ENCODE data around the gene GSTK1. TPM values are rescaled to one million over a fixed set of nuclear protein-coding genes. Genes with fewer than 3 reads are reported as not detected.

Gene GSTK1
- total and polyA plus RNA-seq, 9 donors, result 55.0 to 138 (median 81.5) TPM

DNA sequence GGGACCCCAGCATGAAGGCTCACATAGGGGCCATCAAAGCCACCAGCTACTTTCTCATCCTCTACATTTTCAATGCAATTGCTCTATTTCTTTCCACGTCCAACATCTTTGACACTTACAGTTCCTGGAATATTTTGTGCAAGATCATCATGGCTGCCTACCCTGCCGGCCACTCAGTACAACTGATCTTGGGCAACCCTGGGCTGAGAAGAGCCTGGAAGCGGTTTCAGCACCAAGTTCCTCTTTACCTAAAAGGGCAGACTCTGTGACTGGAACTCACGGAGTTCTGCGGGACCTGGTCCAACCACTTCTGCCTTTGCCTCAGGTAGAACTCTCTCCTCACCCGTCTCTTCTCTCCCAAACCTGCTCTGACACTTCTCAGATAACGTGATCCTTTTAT lies 40.5 kb upstream of the GSTK1 start:
- no peak for DNase-seq
- 82 to 93% (median 86%) methylated on average over 7 of the region's 7 CpGs for WGBS, 3 donors
- TF ChIP-seq EP300 (IDR thresholded peaks at IDR 0.05) (no peak), POLR2A (IDR thresholded peaks at IDR 0.05) (no peak), CTCF (IDR thresholded peaks at IDR 0.05) (no peak)
- Histone ChIP-seq H3K4me1 (ENCODE audit: insufficient read depth) (no peaks in the 10 kb centered on the region), H3K4me3 (no peak overlapping the region), H3K36me3 (no peaks in the 10 kb centered on the region), H3K9me3 (no peaks in the 10 kb centered on the region), H3K27ac (no peak overlapping the region), H3K27me3 (no peaks in the 10 kb centered on the region)
- intact Hi-C loops (cut with DNase I), result no loop called here

- Histone ChIP-seq H3K27me3 (no peaks in the 10 kb centered on the region), H3K27ac (no peak overlapping the region), H3K36me3 (no peaks in the 10 kb centered on the region), H3K9me3 (no peaks in the 10 kb centered on the region), H3K4me1 (ENCODE audit: insufficient read depth) (no peaks in the 10 kb centered on the region), H3K4me3 (no peak overlapping the region)
- TF ChIP-seq EP300 (IDR thresholded peaks at IDR 0.05), result no peak
- no peak for TF ChIP-seq POLR2A (IDR thresholded peaks at IDR 0.05)
- TF ChIP-seq CTCF (IDR thresholded peaks at IDR 0.05), result no peak
- 73 to 77% (median 75%) methylated on average over 4 of the region's 4 CpGs for WGBS, 3 donors
- no peak for DNase-seq
- intact Hi-C loops (cut with DNase I), result no loop called here
Measured at GRCh38 chr7:143223784-143224183, 39.5 kb upstream of the GSTK1 start.

- H3K27ac ChIP-seq, result no peak overlapping the region
- 81 to 90% (median 88%) methylated on average over 5 of the region's 5 CpGs for WGBS, 3 donors
- no peak for TF ChIP-seq CTCF (IDR thresholded peaks at IDR 0.05)
- TF ChIP-seq EP300 (IDR thresholded peaks at IDR 0.05), result no peak
- no peak for TF ChIP-seq POLR2A (IDR thresholded peaks at IDR 0.05)
- intact Hi-C loops (cut with DNase I), result no loop called here
- H3K4me1 ChIP-seq (ENCODE audit: insufficient read depth), result no peaks in the 10 kb centered on the region
- no peaks in the 10 kb centered on the region for H3K9me3 ChIP-seq
- no peaks in the 10 kb centered on the region for H3K36me3 ChIP-seq
- H3K27me3 ChIP-seq, result no peaks in the 10 kb centered on the region
- no peak overlapping the region for H3K4me3 ChIP-seq
- DNase-seq, result no peak
Measured at GRCh38 chr7:143225047-143225446, 38.2 kb upstream of the GSTK1 start.

DNA sequence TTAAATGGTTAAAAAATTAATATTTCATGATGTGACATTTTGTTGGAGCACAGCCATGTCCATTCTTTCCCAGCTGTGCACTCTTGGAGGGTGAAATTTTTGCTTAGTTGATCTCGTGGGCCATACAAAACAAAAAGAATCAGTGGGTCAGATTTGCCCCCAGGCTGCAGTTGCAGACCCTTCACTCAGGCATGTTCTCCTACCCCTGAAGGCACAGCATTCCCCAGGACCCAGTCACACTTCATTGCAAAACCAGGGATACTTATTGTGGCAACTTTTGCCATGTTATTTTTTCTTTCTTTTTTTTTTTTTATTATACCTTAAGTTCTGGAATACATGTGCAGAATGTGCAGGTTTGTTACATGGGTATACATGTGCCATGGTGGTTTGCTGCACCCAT lies 35.4 kb upstream of the GSTK1 start:
- intact Hi-C loops (cut with DNase I), result no loop called here
- TF ChIP-seq EP300 (IDR thresholded peaks at IDR 0.05) (no peak), CTCF (IDR thresholded peaks at IDR 0.05) (no peak)
- no peak for DNase-seq
- Histone ChIP-seq H3K4me1 (ENCODE audit: insufficient read depth) (no peaks in the 10 kb centered on the region), H3K27ac (no peak overlapping the region), H3K27me3 (no peaks in the 10 kb centered on the region), H3K9me3 (no peaks in the 10 kb centered on the region), H3K36me3 (no peaks in the 10 kb centered on the region), H3K4me3 (no peak overlapping the region)
- 10 to 14% (median 10%) methylated on average over 1 of the region's 1 CpG for WGBS, 3 donors
